IPS-15b (cell line): Measurements from ENCODE around the gene ABCG1.

Source experiments
- H3K27me3 ChIP-seq: one replicate; pipeline ENCODE4 v1.6.1; 2013; ENCODE audit warnings: low read length; ENCODE audit not compliant: control insufficient read depth, insufficient read depth
- H3K36me3 ChIP-seq: one replicate; pipeline ENCODE4 v1.6.1; 2013; ENCODE audit warnings: low read length; ENCODE audit not compliant: control insufficient read depth, insufficient read depth
- H3K4me1 ChIP-seq: one replicate; pipeline ENCODE4 v1.6.1; 2013; ENCODE audit warnings: mild to moderate bottlenecking, low read length; ENCODE audit not compliant: control insufficient read depth, insufficient read depth
- H3K4me3 ChIP-seq: one replicate; pipeline ENCODE4 v1.5.1; 2013; ENCODE audit warnings: low read depth, low read length
- H3K9ac ChIP-seq: one replicate; pipeline ENCODE4 v1.6.1; 2013; ENCODE audit warnings: low read depth, mild to moderate bottlenecking, low read length
- H3K9me3 ChIP-seq: one replicate; pipeline ENCODE4 v1.6.1; 2013; ENCODE audit warnings: mild to moderate bottlenecking, low read length; ENCODE audit not compliant: control insufficient read depth, insufficient read depth

The ABCG1 gene

GRCh38 chr21:42183374-42184266 lies 35.3 kb upstream of the ABCG1 start:
- no peak overlapping the region for H3K4me3 ChIP-seq
- no peaks in the 10 kb centered on the region for H3K36me3 ChIP-seq
- H3K9ac ChIP-seq = no peak overlapping the region
- no peaks in the 10 kb centered on the region for H3K27me3 ChIP-seq
- no peaks in the 10 kb centered on the region for H3K4me1 ChIP-seq
- H3K9me3 ChIP-seq = peaks cover 3% of the 10 kb centered on the region

DNA sequence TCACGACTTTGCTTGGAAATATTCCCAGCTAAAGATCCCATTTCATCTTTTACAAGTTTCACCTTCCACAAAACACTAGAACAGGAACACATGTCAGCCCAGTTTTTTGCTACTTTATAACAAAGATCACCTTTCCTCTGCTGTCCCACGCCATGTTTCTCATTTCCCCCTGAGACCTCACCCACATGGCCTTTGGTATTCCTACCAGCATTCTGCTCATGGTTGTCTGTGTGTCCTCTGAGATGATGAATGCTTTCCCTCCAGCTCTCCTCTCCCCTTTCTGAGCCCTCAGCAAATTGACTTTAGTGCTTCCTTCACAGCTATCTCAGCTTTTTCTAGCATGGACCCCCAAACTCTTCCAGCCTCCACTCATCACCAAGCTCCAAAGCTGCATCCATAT lies 32.3 kb upstream of the ABCG1 start:
- Histone ChIP-seq H3K4me1 (no peaks in the 10 kb centered on the region), H3K4me3 (no peak overlapping the region), H3K36me3 (no peaks in the 10 kb centered on the region), H3K27me3 (no peaks in the 10 kb centered on the region), H3K9ac (no peak overlapping the region), H3K9me3 (peaks cover 3% of the 10 kb centered on the region)

GRCh38 chr21:42187976-42188653 lies 30.8 kb upstream of the ABCG1 start:
- Histone ChIP-seq H3K9ac (no peak overlapping the region), H3K4me1 (no peaks in the 10 kb centered on the region), H3K4me3 (no peak overlapping the region), H3K27me3 (peaks cover 2% of the 10 kb centered on the region), H3K36me3 (no peaks in the 10 kb centered on the region), H3K9me3 (peaks cover 3% of the 10 kb centered on the region)

DNA sequence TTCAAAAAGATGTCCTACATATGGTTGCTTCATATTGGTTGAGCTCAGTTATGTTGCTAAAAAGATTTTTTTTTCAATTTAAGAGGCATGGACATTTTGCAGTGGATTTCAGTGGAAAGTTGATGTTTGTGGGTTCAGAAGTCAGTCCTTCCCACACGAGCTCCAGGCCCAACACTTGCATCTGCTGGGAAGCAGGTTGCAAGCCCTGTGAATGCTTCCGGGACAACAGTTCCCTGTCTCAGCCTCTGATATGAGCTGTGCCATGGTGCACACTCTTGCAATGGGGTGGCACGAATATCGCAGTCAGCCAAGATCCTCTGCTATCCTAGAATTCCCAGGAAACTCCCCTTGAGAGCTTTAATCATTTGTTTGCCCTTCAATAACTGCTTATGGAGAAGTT lies 30.3 kb upstream of the ABCG1 start:
- peaks cover 2% of the 10 kb centered on the region for H3K27me3 ChIP-seq
- H3K9me3 ChIP-seq = peaks cover 3% of the 10 kb centered on the region
- no peak overlapping the region for H3K4me3 ChIP-seq
- no peak overlapping the region for H3K9ac ChIP-seq
- H3K4me1 ChIP-seq = no peaks in the 10 kb centered on the region
- no peaks in the 10 kb centered on the region for H3K36me3 ChIP-seq

DNA sequence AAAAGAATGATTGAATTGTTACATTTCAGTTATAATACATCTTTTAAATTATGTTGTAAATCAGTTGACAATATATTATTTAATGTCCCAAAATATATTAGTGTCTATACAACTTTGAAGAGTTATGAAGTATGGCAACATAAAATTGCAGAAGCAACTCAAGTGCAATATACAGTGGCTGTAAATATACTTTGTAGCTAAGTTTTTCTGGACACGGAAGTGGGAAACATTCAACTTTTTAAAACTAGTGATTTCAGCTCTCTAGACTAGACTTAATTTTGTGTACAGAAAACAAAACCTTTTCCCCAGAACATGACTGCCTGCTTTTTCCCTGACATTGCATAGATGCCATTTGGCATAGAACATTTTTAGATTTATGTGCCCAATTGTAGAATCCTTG lies 29.5 kb upstream of the ABCG1 start:
- peaks cover 2% of the 10 kb centered on the region for H3K27me3 ChIP-seq
- H3K9ac ChIP-seq = no peak overlapping the region
- no peaks in the 10 kb centered on the region for H3K4me1 ChIP-seq
- no peak overlapping the region for H3K4me3 ChIP-seq
- peaks cover 3% of the 10 kb centered on the region for H3K9me3 ChIP-seq
- no peaks in the 10 kb centered on the region for H3K36me3 ChIP-seq

DNA sequence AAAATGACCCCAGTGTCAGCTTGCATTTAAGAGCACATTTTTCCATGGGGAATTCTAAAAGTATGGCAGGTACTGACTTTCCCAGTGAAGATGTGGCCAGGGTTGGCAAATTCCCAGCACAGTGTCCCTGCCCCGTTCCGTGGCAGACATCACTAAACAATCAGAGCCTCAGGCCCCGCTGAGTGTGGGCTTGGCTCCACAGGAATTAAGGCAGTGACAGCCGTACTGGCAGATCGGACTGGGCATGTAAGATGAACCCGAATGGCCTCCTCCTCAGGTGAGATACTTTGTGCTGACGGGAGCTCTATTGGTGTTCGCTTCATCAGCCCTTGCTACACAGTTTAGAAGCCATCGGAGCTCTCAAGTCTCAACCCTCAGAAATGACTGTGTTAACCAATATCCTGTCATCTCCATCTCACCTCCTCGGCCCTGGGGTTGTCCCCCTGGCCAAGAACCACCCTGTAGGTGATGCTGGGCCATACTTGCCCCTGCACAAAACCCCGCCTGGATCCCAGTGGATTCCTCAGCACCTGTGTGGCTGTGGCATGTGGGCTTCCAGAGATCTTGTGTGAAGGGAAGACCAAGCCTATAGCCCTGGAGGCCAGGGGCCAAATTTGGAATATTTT lies 29.0 kb upstream of the ABCG1 start:
- H3K4me3 ChIP-seq = no peak overlapping the region
- H3K4me1 ChIP-seq = no peaks in the 10 kb centered on the region
- peaks cover 2% of the 10 kb centered on the region for H3K27me3 ChIP-seq
- no peak overlapping the region for H3K9ac ChIP-seq
- H3K36me3 ChIP-seq = no peaks in the 10 kb centered on the region
- H3K9me3 ChIP-seq = peaks cover 3% of the 10 kb centered on the region

GRCh38 chr21:42190486-42190863 lies 28.5 kb upstream of the ABCG1 start:
- H3K4me1 ChIP-seq = no peaks in the 10 kb centered on the region
- peaks cover 3% of the 10 kb centered on the region for H3K9me3 ChIP-seq
- no peaks in the 10 kb centered on the region for H3K36me3 ChIP-seq
- H3K9ac ChIP-seq = no peak overlapping the region
- H3K27me3 ChIP-seq = peaks cover 2% of the 10 kb centered on the region
- no peak overlapping the region for H3K4me3 ChIP-seq

- H3K4me1 ChIP-seq = no peaks in the 10 kb centered on the region
- H3K27me3 ChIP-seq = peaks cover 2% of the 10 kb centered on the region
- peaks cover 3% of the 10 kb centered on the region for H3K9me3 ChIP-seq
Measured at GRCh38 chr21:42191064-42191463, 27.9 kb upstream of the ABCG1 start.

DNA sequence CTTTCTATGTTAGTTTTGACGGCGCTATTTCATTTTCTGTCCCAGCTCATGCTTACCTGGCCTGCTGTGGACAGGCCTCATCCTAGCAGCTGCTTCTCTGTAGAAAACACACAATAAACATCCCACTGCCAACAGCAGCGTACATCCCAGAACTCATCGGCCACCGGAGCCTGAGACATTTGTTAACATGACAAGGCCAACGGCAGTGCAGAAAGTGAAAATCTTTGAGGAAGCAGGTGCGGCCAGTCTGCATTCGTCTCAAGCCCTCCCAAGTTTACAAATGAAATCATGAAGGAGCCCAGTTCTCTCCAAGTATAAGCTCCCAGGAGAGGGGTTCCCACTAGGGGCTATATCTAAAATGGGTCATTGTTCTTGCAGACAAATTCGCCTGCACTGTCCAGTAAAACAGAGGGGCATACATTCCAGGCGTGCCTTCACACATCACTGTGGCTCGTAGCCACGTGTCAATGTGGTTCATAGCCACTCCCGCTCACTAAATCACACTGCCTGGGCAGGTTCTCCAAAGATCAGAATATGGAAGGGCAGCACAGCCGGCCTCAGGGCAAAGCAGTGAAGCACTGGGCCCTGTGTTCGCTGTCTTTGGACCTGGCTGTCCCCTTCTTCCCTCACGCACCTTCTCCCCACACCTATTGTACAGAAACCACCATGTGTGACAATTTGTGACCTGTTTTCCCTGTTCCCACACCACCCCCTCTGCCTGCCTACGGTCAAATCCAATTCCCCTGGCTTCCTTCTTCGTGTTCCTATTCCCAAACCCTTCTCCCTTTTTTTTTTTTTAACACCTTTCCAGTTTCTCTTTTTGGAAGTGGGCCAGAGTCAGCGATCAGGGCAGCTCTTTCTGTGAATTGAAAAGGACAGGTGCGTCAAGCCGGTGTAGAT lies 27.0 kb upstream of the ABCG1 start:
- peaks cover 2% of the 10 kb centered on the region for H3K27me3 ChIP-seq
- H3K9me3 ChIP-seq = no peaks in the 10 kb centered on the region
- H3K9ac ChIP-seq = no peak overlapping the region
- H3K4me1 ChIP-seq = no peaks in the 10 kb centered on the region
- no peak overlapping the region for H3K4me3 ChIP-seq
- H3K36me3 ChIP-seq = no peaks in the 10 kb centered on the region

More at GRCh38 chr21:42191064-42191463, 27.9 kb upstream of the ABCG1 start:
- Histone ChIP-seq H3K9ac (no peak overlapping the region), H3K36me3 (no peaks in the 10 kb centered on the region), H3K4me3 (no peak overlapping the region)

GRCh38 chr21:42193131-42193671 lies 25.7 kb upstream of the ABCG1 start:
- Histone ChIP-seq H3K9ac (no peak overlapping the region), H3K9me3 (no peaks in the 10 kb centered on the region), H3K36me3 (no peaks in the 10 kb centered on the region), H3K4me3 (no peak overlapping the region), H3K27me3 (peaks cover 2% of the 10 kb centered on the region), H3K4me1 (no peaks in the 10 kb centered on the region)

- Histone ChIP-seq H3K9me3 (no peaks in the 10 kb centered on the region), H3K27me3 (peaks cover 2% of the 10 kb centered on the region), H3K4me3 (no peak overlapping the region), H3K9ac (no peak overlapping the region), H3K4me1 (no peaks in the 10 kb centered on the region), H3K36me3 (no peaks in the 10 kb centered on the region)
Measured at GRCh38 chr21:42193721-42194120, 25.2 kb upstream of the ABCG1 start.
